ENCODE data around the gene ARID5A. TPM values are rescaled to one million over a fixed set of nuclear protein-coding genes. Genes with fewer than 3 reads are reported as not detected.

The ARID5A gene
- total RNA-seq, 6 experiments from 2014 or later: 13.2 to 23.1 (median 16.9) TPM

- no peak for TF ChIP-seq POLR2A (IDR thresholded peaks at IDR 0.05)
- no peak for TF ChIP-seq CTCF (IDR thresholded peaks at IDR 0.05)
- no peaks in the 10 kb centered on the region for H3K27me3 ChIP-seq
- no peak overlapping the region for H3K27ac ChIP-seq
- intact Hi-C loops (cut with DNase I): no loop called here
- no peaks in the 10 kb centered on the region for H3K36me3 ChIP-seq
- DNase-seq: no peak
- H3K4me1 ChIP-seq: no peaks in the 10 kb centered on the region
- ATAC-seq: no peak
- no peaks in the 10 kb centered on the region for H3K9me3 ChIP-seq
- no peak overlapping the region for H3K4me3 ChIP-seq
- WGBS (ENCODE audit: insufficient coverage, low coverage, low lambda C conversion rate, missing lambda C conversion rate): 100% methylated on average over 2 of the region's 6 CpGs
Measured at GRCh38 chr2:96514521-96514920, 22.0 kb upstream of the ARID5A start.

- no peaks in the 10 kb centered on the region for H3K27me3 ChIP-seq
- no peaks in the 10 kb centered on the region for H3K4me1 ChIP-seq
Measured at GRCh38 chr2:96517079-96517478, 19.5 kb upstream of the ARID5A start.

GRCh38 chr2:96520231-96520630 is 16.3 kb upstream of the ARID5A start:
- WGBS (ENCODE audit: insufficient coverage, low coverage, low lambda C conversion rate, missing lambda C conversion rate): 74% methylated on average over 4 of the region's 4 CpGs
- no peak for TF ChIP-seq CTCF (IDR thresholded peaks at IDR 0.05)
- no peak for TF ChIP-seq POLR2A (IDR thresholded peaks at IDR 0.05)
- Histone ChIP-seq H3K27ac (no peak overlapping the region), H3K36me3 (no peaks in the 10 kb centered on the region), H3K27me3 (no peaks in the 10 kb centered on the region), H3K4me3 (no peak overlapping the region), H3K9me3 (no peaks in the 10 kb centered on the region), H3K4me1 (no peaks in the 10 kb centered on the region)
- ATAC-seq: no peak
- DNase-seq: no peak
- intact Hi-C loops (cut with DNase I): no loop called here

More at GRCh38 chr2:96517079-96517478, 19.5 kb upstream of the ARID5A start:
- H3K36me3 ChIP-seq: no peaks in the 10 kb centered on the region
- H3K27ac ChIP-seq: no peak overlapping the region
- no peak for TF ChIP-seq POLR2A (IDR thresholded peaks at IDR 0.05)
- no peak for TF ChIP-seq CTCF (IDR thresholded peaks at IDR 0.05)
- intact Hi-C loops (cut with DNase I): no loop called here
- DNase-seq (no peak), ATAC-seq (no peak)
- H3K9me3 ChIP-seq: no peaks in the 10 kb centered on the region
- WGBS (ENCODE audit: insufficient coverage, low coverage, low lambda C conversion rate, missing lambda C conversion rate): 64% methylated on average over 1 of the region's 1 CpG
- no peak overlapping the region for H3K4me3 ChIP-seq

GRCh38 chr2:96520697-96521096 is 15.9 kb upstream of the ARID5A start:
- ATAC-seq: no peak
- WGBS (ENCODE audit: insufficient coverage, low coverage, low lambda C conversion rate, missing lambda C conversion rate): 62% methylated on average over 2 of the region's 3 CpGs
- H3K27me3 ChIP-seq: no peaks in the 10 kb centered on the region
- no peak overlapping the region for H3K4me3 ChIP-seq
- intact Hi-C loops (cut with DNase I): no loop called here
- H3K9me3 ChIP-seq: no peaks in the 10 kb centered on the region
- H3K27ac ChIP-seq: no peak overlapping the region
- no peaks in the 10 kb centered on the region for H3K4me1 ChIP-seq
- no peaks in the 10 kb centered on the region for H3K36me3 ChIP-seq
- TF ChIP-seq POLR2A (IDR thresholded peaks at IDR 0.05) (no peak), CTCF (IDR thresholded peaks at IDR 0.05) (no peak)
- DNase-seq: no peak

GRCh38 chr2:96521219-96521618 is 15.3 kb upstream of the ARID5A start:
- H3K36me3 ChIP-seq: no peaks in the 10 kb centered on the region
- DNase-seq (no peak), ATAC-seq (no peak)
- no peak overlapping the region for H3K4me3 ChIP-seq
- TF ChIP-seq POLR2A (IDR thresholded peaks at IDR 0.05) (no peak), CTCF (IDR thresholded peaks at IDR 0.05) (no peak)
- no peak overlapping the region for H3K27ac ChIP-seq
- no peaks in the 10 kb centered on the region for H3K27me3 ChIP-seq
- no peaks in the 10 kb centered on the region for H3K4me1 ChIP-seq
- intact Hi-C loops (cut with DNase I): no loop called here
- 64% methylated on average over 2 of the region's 2 CpGs for WGBS (ENCODE audit: insufficient coverage, low coverage, low lambda C conversion rate, missing lambda C conversion rate)
- no peaks in the 10 kb centered on the region for H3K9me3 ChIP-seq

Data from right lobe of liver (tissue), 6 donors.